GM15510 (cell line): ENCODE results near the gene POGZ.

ENCODE experiments used
- POLR2A ChIP-seq: IDR thresholded peaks from 3 replicates; pipeline ENCODE4 v1.6.1; 2011; ENCODE audit warnings: borderline replicate concordance; ENCODE audit not compliant: insufficient read length; ENCODE audit errors: extremely low read depth

Gene POGZ

DNA sequence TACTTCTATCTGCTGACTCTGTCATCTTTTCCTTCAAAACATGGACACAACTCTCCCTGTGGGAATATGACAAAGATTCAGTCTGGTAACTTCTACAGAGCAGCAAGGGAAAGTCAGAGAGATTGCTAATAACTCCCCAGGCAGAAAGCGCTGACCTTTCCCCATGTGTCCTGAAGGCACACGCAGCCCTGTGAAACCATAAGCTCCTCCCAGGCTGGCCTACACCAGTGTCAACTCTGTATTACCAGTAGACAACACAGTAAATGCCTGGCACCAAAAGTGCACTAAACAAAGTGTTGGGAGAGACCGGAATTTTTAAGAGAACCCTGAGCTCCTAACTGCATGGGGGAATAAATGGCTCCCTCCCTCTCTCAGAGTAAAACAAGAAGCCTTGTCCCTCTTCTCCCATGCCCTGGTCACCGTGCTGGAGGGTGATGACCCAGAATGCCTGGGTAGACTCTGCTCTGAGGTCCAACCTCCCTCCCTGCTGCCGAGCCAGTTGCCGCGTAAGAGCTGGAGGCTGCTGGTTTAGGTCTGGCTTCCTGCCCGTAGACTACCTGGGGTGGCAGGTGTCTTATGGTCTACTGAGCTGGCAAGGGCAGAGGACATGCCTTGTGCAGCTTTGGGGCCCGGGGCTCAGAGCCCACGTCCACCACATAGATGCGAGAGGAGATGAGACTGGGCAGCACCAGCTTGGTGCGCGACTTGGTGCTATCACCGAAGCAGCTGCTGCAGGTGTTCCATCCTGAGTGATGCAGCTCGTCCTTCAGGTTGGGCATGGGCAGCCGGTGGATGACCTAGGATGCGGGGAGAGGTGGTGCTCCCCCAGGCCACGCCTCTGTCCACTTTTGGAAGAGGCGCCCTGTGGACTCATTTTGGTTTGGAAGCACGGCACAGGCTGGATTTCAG, 90.6 kb downstream of the POGZ start:
- no peak for TF ChIP-seq POLR2A

DNA sequence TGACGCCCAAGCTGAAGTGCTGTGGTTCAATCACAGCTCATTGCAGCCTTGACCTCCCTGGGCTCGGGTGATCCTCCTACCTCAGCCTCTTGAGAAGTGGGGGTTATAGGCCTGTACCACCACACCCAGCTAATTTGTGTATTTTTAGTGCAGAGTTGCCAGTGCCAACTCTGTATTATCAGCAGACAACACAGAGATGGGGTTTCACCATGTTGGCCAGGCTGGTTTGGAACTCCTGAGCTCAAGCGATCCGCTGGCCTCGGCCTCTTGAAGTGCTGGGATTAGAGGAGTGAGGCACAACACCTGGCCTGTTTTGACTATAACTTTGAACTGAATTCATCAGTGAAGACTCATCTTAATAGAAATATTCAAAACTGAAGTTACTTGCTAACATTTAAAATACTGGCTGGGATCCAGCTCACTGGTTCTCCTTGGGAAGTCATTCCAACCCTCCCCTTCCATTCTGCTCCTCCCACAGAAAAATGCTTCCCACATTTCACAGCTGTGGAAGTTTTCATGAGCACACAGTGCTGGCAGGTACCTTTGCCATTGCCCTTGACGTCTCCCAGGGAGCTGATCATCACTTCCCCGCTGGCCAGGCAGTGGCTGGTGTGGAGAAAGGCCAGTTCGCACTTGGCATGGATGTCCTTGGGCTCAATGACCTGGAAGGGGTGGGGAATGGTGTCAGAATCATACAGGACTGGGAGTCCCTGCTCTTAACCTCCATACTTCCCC, 91.5 kb downstream of the POGZ start:
- no peak for TF ChIP-seq POLR2A

DNA sequence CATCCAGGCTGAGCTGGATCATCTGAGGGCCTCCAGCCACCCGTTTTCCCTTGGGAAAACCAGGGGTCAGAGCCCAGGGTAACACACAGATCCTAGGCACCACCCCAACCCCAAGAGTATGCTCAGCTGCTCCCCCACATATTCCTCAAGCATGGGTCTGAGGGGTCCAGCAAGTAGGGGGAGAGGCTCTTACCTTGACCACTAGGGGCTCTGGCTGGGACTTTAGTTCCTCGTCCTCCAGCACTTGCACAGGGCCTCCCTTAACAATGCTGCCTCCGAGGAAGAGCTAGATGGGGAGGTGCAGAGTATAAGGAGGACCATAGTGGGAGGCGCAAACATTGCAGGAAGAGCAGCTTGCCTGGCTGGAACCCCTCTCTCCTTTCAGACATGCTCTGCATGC, 94.3 kb downstream of the POGZ start:
- TF ChIP-seq POLR2A: no peak

DNA sequence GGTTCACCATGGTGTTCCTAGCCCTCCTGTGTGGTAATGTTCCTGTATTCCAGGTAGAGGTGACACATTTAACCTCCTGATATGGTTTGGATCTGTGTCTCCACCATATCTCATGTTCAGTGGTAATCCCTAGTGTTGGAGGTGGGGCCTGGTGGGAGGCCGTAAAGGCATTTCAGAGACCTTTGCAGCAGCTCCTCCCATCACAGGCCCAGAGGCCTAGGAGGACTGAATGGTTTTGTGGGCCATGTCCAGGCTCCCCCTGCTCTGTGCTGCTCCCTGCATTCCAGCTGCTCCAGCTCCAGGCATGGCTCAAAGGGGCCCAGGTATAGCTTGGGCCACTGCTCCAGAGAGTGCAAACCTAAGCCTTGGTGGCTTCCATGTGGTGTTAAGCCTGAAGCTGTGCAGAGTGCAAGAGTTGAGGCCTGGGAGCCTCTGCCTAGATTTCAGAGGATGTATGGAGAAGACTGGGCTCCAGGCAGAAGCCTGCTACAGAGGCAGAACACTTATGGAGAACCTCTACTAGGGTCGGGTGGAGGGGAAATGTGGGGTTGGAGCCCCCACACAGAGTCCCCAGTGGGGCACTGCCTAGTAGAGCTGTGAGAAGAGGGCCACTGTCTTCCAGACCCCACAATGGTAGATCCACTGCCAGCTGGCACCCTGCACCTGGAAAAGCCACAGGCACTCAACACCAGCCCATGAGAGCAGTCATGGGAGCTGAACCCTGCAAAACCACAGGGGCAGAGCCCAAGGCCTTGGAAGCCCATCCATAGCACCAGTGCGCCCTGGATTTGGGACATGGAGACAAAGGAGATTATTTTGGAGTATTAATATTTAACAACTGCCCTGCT, 96.8 kb downstream of the POGZ start:
- TF ChIP-seq POLR2A: no peak

DNA sequence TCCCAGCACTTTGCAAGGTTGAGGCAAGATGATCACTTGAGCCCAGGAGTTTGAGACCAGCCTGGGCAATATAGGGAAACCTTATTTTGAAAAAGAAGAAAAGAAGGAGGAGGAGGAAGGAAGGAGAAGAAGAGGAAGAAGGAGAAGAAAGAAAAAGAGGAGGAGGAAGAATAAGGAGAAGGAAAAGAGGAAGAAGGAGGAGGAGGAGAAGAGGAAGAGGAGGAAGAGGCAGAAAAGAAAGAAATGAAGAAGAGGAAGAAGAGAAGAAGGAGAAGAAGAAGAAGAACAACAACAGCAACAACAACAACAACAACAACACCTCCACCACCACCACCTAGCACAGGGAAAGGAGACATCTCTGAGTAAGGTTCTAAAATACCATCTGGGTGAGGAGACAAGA, 97.4 kb downstream of the POGZ start:
- TF ChIP-seq POLR2A: no peak

DNA sequence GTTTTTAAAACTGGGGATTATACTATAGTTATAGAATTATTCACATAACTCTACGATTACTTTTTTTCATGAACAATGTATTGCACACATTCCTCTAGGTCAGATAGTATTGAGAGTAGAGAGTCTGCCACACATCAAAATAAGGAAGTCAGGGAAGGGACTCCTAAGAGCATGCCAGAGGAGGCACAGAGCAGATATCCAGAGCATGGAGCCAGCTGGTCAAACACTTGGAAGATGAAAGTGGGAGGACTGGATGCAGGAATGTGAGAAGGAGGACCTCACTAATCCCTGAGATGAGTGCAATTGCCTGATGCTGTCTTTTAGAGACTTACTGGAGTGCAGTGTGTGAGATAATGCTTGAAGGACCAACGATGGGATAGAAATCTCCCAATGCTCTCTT, 102.6 kb downstream of the POGZ start:
- no peak for TF ChIP-seq POLR2A
